Right forelimb (tissue), 1 donor: ENCODE results near the gene NSG2.

Experiments
- DNase-seq: peaks from one replicate; pipeline ENCODE4 v3.0.0-alpha.2; 2018

NSG2 gene

GRCh38 chr5:174155281-174155680, 109.8 kb downstream of the NSG2 start:
- no peak for DNase-seq

DNA sequence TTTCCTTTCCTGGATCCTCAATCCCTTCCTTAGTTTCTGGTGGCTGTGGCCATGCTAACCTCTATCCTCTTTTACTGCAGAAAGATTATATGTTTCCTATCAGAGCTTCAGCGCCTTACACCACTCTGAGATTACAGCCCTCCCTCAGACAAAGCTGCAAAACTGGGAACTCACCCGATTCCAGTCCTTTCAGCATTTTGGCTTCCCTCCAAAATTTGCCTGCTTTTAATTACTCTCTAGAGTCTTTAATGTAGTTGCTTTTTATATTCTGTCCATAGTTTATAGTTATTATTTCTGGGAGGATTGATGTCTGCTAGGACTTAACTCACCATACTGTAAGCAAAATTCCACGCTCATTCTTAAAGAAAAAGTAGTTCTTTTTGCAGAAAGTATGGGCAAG, 110.2 kb downstream of the NSG2 start:
- no peak for DNase-seq

DNA sequence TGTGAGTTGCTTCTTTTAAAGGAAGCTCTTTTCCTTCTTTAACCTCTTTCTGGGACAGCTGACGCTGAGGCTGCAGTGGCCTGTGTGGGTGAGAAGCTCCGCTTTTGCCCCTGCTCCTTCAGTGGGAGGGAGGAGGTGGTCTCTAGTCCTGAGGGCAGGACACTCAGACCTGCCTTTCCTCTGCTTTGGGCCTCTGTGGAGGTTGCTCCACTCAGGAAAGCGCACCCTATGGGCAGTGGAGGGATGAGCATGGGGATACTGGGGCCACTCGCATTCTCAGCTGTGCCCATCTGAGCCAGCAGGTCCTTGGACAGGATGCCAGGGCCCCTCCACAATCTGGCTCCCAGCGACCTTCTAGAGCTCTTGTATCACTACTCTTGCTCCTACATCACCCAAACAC, 111.5 kb downstream of the NSG2 start:
- no peak for DNase-seq
